Stimulated activated CD8-positive, alpha-beta memory T cell treated with anti-CD3 and anti-CD28 coated beads, Interleukin-12 subunit alpha, Interleukin-12 subunit beta, amount 100 ng/mL, for 24 hours (primary cell): ENCODE measurements around the gene LRPAP1.

Source experiments
- DNase-seq: peaks from one replicate; pipeline ENCODE4 v3.0.0-alpha.2; 2020; ENCODE audit errors: extremely low read depth

The LRPAP1 gene

GRCh38 chr4:3472411-3473141 is 59.6 kb downstream of the LRPAP1 start:
- no peak for DNase-seq

- no peak for DNase-seq
Observed at GRCh38 chr4:3471886-3472285, 60.3 kb downstream of the LRPAP1 start.

- no peak for DNase-seq
Observed at GRCh38 chr4:3471098-3471760, 61.0 kb downstream of the LRPAP1 start.

- no peak for DNase-seq
Observed at GRCh38 chr4:3470244-3471097, 61.8 kb downstream of the LRPAP1 start.

DNA sequence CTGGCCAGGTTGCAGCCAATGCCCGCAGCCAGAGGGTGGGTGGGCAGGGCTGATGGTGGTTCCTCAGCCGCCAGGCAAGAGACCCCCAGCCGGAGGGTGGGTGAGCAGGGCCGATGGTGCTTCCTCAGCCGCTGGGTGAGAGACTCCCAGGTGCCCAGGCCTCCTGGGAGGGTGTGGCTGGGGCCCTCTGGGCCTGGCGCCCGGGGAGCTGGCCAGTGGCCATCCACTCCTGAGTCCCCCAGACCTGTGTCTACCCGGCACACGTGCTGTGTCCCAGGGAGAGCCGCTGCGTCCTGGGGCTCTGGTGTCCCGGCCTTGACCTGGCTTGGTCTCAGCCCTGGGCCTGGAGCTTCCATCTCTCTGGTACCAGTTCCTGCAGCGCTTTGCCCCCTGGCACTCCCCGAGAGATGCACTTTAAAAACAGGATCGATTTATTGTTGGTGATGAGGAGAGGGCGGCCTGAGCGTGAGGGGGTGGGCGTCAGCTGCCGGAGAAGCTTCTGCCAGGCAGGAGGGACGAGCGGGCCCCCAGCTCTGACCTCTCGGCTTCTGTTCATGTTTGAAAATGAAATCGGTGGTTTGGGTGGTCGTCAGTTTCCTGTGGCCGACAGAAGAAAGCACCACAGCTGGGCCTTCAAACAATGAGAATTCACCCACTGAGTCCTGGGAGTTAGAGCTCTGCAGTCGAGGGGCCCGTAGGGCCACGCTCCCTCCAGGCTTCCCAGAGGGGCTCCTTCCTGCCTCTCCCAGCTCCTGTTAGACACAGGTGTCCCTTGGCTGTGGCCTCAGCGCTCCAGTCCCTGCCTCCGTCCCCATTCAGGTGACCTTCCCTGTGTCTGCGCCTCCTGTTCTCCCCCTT is 62.6 kb downstream of the LRPAP1 start:
- DNase-seq = no peak

DNA sequence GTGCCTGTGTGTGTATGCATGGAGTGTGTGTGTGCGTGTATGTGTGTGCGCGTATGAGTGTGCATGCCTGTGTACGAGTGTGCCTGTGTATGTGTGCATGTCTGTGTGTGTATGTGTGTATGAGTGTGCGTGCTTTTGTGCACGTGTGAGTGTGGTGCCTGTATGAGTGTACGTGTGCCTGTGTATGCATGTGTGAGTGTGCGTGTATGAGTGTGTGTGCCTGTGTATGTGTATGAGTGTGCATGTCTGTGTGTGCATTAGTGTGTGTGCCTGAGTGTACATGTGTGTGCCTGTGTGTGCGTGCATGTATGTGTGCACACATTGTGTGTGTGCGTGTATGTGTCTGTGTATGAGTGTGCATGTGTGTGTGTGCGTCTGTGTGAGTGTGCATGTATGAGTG is 63.4 kb downstream of the LRPAP1 start:
- no peak for DNase-seq

DNA sequence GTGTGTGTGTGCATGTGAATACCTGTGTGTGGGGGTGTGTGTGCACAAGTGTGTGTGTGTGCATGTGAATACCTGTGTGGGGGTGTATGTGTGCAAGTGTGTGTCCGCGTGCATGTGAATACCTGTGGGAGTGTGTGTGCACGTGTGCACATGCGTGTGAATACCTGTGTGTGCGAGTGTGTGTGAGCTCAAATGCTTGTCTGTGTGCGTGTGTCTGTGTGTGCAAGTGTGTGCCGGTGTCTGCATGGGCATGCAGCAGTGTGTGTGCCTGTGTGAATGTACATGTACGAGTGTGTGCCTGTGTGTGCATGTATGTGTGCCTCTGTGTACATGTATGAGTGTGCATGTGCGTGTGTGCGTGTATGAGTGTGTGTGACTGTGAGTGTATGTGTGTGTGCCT is 64.1 kb downstream of the LRPAP1 start:
- no peak for DNase-seq

DNA sequence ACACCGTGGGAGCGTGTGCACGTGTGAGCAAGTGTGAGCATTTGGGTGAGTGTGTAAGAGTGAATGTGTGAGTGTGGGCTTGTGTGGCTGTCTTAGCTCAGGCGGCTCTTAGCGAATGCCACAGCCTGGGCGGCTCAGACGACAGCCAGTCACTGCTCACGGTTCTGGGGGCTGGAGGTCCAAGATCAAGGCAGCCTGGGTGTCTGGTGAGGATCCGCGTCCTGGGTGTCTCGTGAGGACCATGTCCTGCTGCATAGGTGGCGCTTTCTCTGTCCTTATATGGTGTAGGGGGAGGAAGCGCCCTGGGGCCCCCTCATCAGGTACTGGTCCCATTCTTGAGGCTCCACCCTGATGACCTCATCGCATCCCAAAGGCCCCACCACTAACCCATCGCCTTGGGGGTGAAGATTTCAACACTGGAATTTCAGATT is 64.6 kb downstream of the LRPAP1 start:
- DNase-seq = no peak

DNA sequence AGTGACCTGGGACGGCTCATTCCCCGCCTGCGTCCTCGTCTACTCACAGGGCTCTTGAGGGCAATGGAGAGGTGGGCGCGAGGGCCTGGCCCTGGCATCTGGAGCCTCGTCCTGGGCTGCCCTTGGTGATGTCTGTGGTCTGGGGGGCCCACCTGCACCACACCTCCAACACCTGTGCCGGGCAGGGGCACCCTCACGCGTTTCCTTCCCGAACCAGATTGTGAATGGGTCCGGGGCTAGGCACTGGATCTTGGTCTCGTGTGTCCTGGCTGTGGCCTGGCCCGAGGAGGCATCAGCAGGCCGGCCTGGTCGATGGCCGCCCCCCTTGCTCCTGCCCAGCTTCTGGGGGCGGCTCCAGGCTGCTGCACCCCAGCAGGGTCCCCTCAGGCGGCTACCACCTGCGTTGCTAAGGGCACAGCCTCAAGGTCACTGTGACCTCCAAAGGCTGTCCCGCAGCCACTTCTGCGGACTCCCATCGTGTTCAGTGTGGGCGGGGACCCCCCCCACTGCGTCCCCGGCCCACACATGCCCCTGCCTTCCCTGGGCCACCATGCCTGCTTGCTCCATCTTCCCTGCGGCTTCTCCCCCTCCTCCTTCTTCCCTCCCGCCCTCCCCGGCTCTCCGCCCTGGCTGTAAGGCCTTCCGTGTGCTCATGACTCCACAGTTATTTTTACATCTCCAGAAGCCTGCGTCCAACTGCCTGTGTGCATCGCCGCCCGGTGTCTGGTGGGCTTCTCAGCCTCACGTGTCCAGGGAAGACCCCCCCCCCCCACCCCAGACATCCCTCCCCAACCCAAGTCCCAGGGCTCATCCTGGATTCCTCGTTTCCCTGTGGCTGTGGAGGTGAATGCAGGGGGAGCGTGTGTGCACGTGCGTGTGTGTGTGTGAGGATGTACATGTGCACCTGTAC is 65.3 kb downstream of the LRPAP1 start:
- no peak for DNase-seq

DNA sequence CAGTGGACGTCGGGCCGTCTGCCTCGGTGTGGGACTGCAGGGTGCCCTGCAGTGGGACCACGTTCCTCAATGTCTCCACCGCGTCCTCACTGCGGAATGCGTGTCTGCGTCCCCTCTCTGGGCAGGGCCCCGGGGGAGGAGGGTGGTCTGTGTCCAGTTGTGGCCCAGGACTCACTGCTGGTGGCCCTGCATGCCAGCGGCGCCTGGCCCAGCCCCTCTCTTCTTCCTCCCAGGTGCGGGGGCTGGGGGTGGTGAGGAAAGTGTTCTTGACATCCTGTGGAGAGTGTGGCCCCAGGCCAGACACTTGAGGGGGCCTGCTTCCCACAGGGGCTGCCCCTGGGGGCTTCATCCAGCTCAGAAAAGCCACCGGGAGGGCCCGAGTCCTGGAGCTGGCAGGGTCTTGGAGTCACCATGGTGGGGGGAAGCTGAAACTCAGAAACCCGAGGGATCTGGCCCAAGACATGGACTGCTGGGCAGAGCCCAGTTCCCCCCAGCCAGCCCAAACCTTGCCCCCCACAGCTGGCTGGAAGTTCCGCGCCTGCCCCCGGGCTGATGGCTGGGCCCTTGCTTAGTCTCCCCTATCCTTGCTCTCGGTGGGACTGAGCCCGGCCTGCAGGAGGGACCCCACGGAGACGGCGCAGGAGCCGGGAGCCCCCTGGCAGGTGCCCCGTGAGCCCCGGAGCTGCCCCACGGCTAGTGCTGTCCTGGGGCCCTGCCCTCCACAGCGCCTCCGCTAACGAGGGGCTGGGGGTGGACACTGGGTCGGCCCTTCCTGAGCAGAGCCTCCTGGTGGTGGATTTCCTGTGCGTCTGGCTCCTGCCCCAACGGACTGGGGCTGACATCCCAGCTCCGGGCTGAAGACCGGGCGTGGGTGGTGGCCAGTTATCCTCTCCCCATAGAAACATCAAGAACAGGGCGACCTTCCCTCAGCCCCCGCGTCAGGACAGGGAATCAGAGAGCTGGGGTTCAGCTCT is 66.2 kb downstream of the LRPAP1 start:
- no peak for DNase-seq

GRCh38 chr4:3464911-3465697 is 67.1 kb downstream of the LRPAP1 start:
- DNase-seq = no peak

DNA sequence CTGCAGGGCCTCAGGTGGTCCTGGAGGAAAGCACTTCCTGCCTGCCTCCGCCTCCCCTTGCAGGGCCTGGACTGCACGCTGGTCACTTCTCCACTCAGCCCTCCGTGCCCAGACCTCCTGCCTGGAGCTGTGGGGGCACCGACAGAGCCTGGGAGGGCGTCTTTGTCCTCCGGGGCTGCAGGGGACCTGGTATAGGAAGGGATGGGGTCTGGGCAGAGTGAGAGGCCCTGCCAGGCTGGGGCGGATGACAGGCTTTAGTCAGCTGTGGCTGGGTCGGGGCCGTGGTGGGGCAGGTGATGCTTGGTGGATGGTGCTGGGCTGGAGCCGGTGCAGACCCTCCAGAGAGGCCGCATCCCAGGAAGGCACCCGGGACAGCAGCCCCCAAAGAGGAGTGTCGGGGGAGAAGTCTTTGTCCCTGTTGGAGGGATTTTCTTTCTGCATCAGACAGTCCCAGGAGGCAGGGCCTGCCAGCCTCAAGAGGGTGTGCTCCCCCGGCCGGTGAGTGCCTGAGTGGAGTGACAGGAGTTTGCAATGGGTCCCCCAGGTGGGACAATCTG is 67.8 kb downstream of the LRPAP1 start:
- no peak for DNase-seq

DNA sequence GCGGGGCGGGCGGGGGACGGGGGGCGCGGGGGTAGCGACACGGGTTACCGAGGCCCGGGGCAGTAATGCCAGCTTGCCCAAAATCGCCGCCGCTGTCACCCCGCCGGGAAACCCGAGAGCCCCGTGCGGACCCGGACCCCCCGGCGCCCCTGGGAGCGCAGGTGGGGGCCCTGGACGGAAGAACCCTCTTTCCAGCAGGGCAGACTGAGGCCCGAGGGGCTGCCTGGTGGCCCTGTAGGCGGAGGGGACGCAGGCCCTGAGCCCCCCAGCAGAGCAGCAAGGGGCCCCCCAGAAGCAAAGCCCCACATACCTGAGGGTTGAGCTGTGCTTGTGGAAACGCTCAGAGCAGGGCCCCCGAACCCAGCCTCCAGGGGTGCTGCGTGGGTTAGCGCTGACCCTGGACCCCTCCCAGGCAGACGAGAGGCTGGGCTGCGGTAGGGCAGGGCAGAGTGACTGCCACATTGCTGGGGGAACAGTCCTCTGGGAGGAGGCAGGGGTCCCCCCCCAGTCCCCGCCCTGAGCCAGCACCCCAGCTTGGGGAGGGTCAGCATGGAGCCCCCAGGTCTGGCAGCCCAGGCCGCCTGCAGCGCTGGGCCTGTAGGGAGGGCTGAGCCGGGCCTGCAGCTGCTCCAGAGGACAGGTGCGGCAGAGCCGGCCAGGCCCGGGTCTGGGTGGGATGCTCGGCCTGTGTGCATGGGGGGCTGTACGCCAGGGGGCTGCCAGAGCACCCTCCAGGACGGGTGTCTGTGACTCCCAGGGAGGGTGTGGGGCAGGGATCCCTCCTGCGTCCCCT is 68.5 kb downstream of the LRPAP1 start:
- DNase-seq = no peak

- no peak for DNase-seq
Observed at GRCh38 chr4:3462790-3463415, 69.3 kb downstream of the LRPAP1 start, which contains the start of gene DOK7. Gene DOK7, plus strand, starts transcription at chr4:3463306. Its CDS starts 70 bp downstream, at chr4:3463376.

DNA sequence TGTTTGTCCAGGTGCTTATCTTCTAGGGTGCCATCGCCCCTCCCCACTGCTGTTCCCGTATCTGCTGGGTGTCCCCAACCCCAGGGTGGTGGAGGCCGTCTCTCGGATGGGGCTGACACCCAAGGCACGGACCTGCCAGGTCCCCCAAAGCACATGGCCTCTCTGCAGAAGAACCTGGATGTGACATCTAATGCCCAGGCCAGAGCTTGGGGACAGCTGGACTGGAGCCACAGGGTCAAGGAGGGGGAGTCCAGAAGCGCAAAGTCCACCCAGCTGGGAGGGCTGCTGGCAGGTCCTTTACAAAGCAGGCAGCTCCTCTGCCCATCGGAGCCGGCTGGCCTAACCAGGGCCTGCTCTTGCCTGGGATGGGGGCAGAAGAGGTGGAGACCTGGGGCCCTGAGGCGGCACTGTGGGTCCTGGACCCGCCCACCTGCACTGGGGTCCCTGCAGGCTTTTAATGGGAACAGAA is 69.9 kb downstream of the LRPAP1 start:
- no peak for DNase-seq

GRCh38 chr4:3461515-3462291 is 70.5 kb downstream of the LRPAP1 start:
- no peak for DNase-seq
